Muscle of leg (tissue), 11 donors: ENCODE results near the gene DPYD. TPM values are rescaled to one million over a fixed set of nuclear protein-coding genes. Genes with fewer than 3 reads are reported as not detected.

Source experiments
- DNase-seq: peaks from one replicate; pipeline ENCODE4 v3.0.0; 2013
- H3K27ac ChIP-seq: one replicate; pipeline ENCODE4 v1.5.1; 2013; ENCODE audit warnings: mild to moderate bottlenecking, low read length, control low read depth
- H3K27me3 ChIP-seq: one replicate; pipeline ENCODE4 v1.6.1; 2013; ENCODE audit warnings: low read length; ENCODE audit not compliant: control insufficient read depth, insufficient read depth
- H3K36me3 ChIP-seq: one replicate; pipeline ENCODE4 v1.6.1; 2013; ENCODE audit warnings: low read length; ENCODE audit not compliant: control insufficient read depth, insufficient read depth
- H3K4me1 ChIP-seq: one replicate; pipeline ENCODE4 v1.6.1; 2013; ENCODE audit warnings: low read length; ENCODE audit not compliant: control insufficient read depth, insufficient read depth
- H3K4me3 ChIP-seq: one replicate; pipeline ENCODE4 v1.5.1; 2013; ENCODE audit warnings: low read length, control low read depth
- H3K9me3 ChIP-seq: replicated peaks from 2 replicates; pipeline ENCODE4 v1.6.1; 2013; ENCODE audit warnings: low read depth, low read length; ENCODE audit not compliant: control insufficient read depth
- WGBS: methylation state at CpG from one replicate; pipeline ENCODE4 v1.1.5; 2013; ENCODE audit warnings: missing lambda C conversion rate; ENCODE audit not compliant: insufficient coverage; 5-methylcytosine and 5-hydroxymethylcytosine counted together
- polyA plus RNA-seq, 8 donors: library from polyadenylated mRNA; unstranded; fragments of 120-200 nt; gene quantifications; one replicate each; pipeline versions ENCODE4 v1.2.1 to v1.2.3, GENCODE V29; 2013; ENCODE audit warnings: inconsistent platforms in 1 of 8, low replicate concordance in 1 of 8; ENCODE audit not compliant: insufficient read length in 8 of 8, insufficient read depth in 1 of 8
- total RNA-seq: library from RNA; stranded (reverse); fragments of 120-200 nt; gene quantifications from one replicate; pipeline ENCODE4 v1.2.4, GENCODE V29; 2013

The DPYD gene
- total and polyA plus RNA-seq, 9 donors: 7.3 to 14.7 (median 9.8) TPM

DNA sequence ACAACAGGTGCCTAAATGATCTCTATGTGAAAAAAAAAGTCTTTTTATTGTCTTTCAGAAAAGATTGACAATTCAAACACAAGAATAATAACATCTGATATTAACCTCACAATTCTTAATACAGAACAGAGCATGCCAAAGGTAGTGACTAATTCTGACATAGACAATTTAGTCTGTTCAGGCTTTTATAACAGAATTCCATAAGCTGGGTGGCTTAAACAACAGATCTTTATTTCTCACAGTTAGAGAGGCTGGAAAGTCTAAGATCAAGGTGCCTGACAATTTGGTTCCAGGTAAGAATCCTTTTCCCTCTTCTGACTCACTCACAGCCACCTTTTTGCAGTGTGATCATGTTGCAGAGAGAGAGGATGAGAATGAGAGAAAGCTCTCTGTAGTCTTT is 27.0 kb downstream of the DPYD start:
- Histone ChIP-seq H3K36me3 (no peaks in the 10 kb centered on the region), H3K27me3 (no peaks in the 10 kb centered on the region), H3K27ac (no peak overlapping the region), H3K9me3 (peaks cover 2% of the 10 kb centered on the region), H3K4me1 (no peaks in the 10 kb centered on the region), H3K4me3 (no peak overlapping the region)
- no peak for DNase-seq

DNA sequence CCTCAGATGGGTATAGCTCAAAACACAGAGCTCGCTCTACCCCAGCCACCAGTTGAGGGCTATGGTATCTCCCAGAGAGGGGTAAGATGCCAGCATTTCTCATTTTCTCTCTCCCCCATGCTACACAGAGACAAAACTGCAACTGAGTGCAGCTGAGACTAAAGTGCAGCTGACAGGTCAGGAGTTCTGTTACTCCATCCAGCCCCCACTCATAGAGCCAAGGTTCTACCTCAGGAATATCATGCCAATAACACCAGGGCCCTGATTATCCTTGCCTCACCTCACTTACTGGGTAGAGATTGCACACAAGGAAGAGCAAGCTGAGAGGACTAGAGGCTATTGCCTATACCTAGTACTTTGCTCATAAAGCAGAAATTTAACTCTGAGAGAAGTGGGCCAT is 34.6 kb downstream of the DPYD start:
- DNase-seq: no peak
- Histone ChIP-seq H3K4me3 (no peak overlapping the region), H3K4me1 (no peaks in the 10 kb centered on the region), H3K36me3 (no peaks in the 10 kb centered on the region), H3K27ac (no peak overlapping the region), H3K9me3 (no peaks in the 10 kb centered on the region), H3K27me3 (no peaks in the 10 kb centered on the region)
- no CpG with 5 or more reads among the region's 1 CpG for WGBS

DNA sequence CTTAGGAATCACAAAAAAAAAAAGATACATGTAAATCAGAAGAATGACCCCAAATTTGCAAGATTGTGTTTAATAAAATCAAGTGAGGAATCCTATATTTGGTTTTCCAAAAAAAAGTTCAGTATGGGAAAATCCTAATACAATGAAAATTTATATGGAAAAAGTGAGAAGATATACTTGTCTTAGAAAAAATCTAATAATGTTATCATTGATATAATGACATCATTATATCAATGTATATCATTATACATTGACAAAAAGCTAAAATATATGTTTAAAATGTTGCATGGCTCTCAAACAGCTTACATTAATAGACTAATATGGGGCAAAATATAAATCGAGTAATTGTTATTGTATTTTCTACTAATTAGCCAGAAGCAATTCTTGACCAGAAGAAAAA is 37.0 kb downstream of the DPYD start:
- Histone ChIP-seq H3K4me1 (no peaks in the 10 kb centered on the region), H3K4me3 (no peak overlapping the region), H3K27me3 (no peaks in the 10 kb centered on the region), H3K27ac (no peak overlapping the region), H3K9me3 (no peaks in the 10 kb centered on the region), H3K36me3 (no peaks in the 10 kb centered on the region)
- no peak for DNase-seq
- no CpG with 5 or more reads among the region's 1 CpG for WGBS

DNA sequence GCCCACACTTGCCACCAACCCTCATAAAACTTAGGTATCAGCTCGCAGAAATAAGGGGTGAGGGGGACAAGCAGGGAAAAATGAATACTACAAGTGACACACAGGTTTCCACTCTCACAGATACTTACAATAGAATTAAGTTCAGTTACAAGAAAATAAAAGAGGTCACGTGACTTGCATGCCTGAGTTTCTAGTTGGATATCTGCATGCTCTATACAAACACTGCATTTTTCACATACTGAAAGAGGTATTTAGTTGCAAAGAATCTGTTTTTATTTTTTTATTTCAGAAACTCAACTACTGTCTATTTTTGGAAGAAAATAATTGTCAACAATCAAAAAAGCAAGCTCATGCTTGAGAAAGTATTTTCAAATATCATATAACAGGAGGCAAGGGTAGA is 43.5 kb downstream of the DPYD start:
- no peaks in the 10 kb centered on the region for H3K9me3 ChIP-seq
- no CpG with 5 or more reads among the region's 2 CpGs for WGBS
- DNase-seq: no peak
- no peak overlapping the region for H3K27ac ChIP-seq
- H3K4me3 ChIP-seq: no peak overlapping the region
- H3K4me1 ChIP-seq: no peaks in the 10 kb centered on the region
- no peaks in the 10 kb centered on the region for H3K27me3 ChIP-seq
- no peaks in the 10 kb centered on the region for H3K36me3 ChIP-seq

DNA sequence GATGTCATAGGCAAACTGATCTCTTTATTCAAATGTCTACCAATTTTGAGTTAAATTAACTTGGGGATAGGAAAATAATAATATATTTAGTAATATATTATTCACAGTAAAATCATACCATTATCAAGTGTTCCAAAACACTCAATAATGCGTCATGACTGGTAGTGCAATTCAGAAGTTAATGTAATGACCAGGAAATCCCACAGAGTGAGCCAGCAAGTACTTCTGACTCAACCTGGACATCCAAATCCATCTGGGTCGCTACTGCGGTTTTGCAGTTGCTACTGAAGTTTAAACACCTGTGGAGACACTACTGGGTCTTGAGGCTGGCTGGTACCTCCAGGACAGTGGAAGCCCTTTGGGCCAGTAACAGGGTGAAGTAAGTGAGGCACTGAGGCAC is 44.8 kb downstream of the DPYD start:
- no peaks in the 10 kb centered on the region for H3K36me3 ChIP-seq
- no peak overlapping the region for H3K4me3 ChIP-seq
- no peaks in the 10 kb centered on the region for H3K27me3 ChIP-seq
- no peak for DNase-seq
- 76% methylated on average over 2 of the region's 3 CpGs for WGBS
- H3K9me3 ChIP-seq: no peaks in the 10 kb centered on the region
- no peak overlapping the region for H3K27ac ChIP-seq
- no peaks in the 10 kb centered on the region for H3K4me1 ChIP-seq

DNA sequence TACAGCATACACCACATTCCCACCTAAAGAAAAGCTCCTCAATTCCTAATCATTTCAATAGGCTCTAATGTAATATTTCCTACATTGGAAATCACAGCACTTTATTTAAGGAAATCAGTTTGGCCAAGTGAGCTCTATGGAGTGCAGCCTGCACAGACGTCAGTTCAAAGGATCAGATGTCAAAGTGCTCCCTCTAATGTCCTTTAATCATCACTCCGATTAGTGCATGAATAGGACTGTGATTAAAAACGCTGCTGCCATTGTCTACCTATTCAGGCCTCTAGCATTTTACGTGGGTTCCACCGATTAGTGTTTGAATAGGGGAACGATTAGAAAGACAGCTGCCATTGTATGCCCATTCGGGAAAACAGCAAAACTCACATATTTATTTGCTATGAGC is 50.2 kb downstream of the DPYD start:
- Histone ChIP-seq H3K4me3 (no peak overlapping the region), H3K27me3 (no peaks in the 10 kb centered on the region), H3K9me3 (no peaks in the 10 kb centered on the region), H3K27ac (no peak overlapping the region), H3K36me3 (no peaks in the 10 kb centered on the region), H3K4me1 (no peaks in the 10 kb centered on the region)
- WGBS: 56% methylated on average over 3 of the region's 7 CpGs
- DNase-seq: no peak

DNA sequence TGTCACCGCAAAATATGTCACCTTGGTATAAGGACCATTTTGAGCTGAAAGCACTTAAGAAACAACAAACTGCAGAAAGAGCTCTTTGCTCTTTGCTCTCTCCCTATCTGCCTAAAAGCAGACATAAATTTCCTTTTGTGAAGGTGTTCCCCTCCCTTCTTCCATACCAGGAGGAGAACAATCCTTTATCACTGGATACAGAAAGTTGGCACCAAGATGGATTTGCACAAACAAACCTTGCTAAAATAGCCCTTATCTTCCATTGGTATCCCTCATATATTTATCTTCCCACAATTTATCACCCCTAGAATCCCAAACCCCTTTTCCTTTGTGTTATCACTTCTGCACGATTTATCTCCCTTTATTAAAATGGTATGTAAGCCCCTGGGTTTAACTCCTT is 51.4 kb downstream of the DPYD start:
- Histone ChIP-seq H3K27ac (no peak overlapping the region), H3K36me3 (no peaks in the 10 kb centered on the region), H3K27me3 (no peaks in the 10 kb centered on the region), H3K4me3 (no peak overlapping the region), H3K4me1 (no peaks in the 10 kb centered on the region), H3K9me3 (no peaks in the 10 kb centered on the region)
- no CpG with 5 or more reads among the region's 2 CpGs for WGBS
- DNase-seq: no peak

DNA sequence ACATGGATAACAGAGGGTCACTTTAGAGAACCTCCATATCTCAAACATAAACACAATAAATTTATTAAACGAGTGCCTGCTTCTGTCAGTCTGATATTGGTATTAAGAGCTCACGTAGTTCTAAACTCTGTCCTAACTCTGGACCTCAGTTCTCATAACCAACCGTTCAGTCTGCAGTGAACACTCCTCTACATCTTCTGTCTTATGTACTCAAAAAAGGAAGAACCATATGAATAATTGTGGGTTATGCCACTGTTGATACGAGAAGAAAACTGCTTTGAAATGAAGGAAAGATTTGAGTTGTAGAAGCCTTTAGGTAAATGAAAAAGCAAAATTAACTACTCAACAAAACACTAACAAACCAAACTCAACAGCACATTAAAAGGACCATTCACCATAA is 53.7 kb downstream of the DPYD start:
- Histone ChIP-seq H3K9me3 (no peaks in the 10 kb centered on the region), H3K4me1 (no peaks in the 10 kb centered on the region), H3K4me3 (no peak overlapping the region), H3K36me3 (no peaks in the 10 kb centered on the region), H3K27me3 (no peaks in the 10 kb centered on the region), H3K27ac (no peak overlapping the region)
- no CpG with 5 or more reads among the region's 4 CpGs for WGBS
- no peak for DNase-seq

DNA sequence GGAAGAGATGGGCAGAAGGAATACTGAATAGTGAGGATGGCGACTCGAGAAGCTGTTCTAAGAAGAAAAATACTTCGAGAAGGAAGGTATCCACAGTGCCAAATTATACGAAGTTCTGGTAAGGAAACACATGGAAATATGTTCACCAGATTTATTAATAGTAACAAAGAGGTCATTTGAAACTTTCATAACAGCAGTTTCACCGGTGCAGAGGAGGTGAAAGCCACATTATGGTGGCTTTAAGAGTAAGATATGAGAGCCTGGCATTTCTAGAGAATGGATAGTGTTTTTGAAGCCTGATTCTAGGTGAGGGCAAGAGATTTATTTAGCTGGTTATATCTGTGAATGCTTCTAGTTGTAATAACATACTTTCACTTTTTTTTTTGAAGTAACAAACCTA is 56.2 kb downstream of the DPYD start:
- H3K27me3 ChIP-seq: no peaks in the 10 kb centered on the region
- no peaks in the 10 kb centered on the region for H3K36me3 ChIP-seq
- H3K4me1 ChIP-seq: no peaks in the 10 kb centered on the region
- WGBS: no CpG with 5 or more reads among the region's 5 CpGs
- no peak overlapping the region for H3K27ac ChIP-seq
- H3K9me3 ChIP-seq: no peaks in the 10 kb centered on the region
- no peak overlapping the region for H3K4me3 ChIP-seq
- no peak for DNase-seq

DNA sequence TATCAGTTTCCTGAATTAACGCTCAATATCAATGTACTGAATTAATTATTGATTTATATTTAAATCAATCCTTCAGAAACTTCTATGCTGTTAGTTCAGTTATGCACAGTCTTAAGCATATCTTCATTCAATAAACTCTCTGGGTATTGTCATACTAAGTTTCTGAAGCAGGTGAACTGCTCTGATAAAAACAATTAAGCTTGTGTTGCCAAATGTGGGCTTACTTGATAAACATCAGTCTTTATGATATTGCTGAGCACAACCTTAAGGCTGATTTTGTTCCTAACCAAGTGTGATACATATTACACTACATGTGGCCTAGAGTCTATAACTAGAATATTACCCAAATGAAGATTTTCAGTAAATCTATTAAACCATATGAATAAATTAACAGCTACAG is 67.6 kb downstream of the DPYD start:
- no CpG with 5 or more reads among the region's 1 CpG for WGBS
- H3K27me3 ChIP-seq: no peaks in the 10 kb centered on the region

More for the DNA sequence above, 67.6 kb downstream of the DPYD start:
- H3K9me3 ChIP-seq: no peaks in the 10 kb centered on the region
- H3K4me3 ChIP-seq: no peak overlapping the region
- no peaks in the 10 kb centered on the region for H3K4me1 ChIP-seq
- no peak overlapping the region for H3K27ac ChIP-seq
- H3K36me3 ChIP-seq: no peaks in the 10 kb centered on the region
- DNase-seq: no peak
